ENCODE data around the gene JMJD4.

DNA sequence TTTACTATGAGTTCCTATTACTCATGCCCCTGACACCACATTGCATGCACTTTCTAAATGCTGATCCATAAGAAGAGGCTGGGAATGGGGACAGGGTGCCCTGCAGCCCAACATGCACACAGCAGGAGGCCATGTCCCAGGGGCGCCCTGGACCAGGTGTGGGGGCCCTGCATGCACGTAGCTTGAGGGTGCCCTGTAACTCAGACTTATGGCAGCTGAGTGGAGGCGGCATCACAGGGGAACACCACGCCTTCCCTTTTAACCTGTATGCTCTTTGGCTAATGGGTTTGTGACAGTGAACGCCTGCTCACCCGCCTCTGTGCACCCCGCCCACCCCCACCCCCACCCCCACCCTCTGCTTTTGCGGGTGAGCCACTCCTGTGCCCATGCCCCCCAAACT, 36.2 kb upstream of the JMJD4 start:
- TF ChIP-seq POLR2A (IDR thresholded peaks at IDR 0.05), result no peak
- TF ChIP-seq, protein P1, sequence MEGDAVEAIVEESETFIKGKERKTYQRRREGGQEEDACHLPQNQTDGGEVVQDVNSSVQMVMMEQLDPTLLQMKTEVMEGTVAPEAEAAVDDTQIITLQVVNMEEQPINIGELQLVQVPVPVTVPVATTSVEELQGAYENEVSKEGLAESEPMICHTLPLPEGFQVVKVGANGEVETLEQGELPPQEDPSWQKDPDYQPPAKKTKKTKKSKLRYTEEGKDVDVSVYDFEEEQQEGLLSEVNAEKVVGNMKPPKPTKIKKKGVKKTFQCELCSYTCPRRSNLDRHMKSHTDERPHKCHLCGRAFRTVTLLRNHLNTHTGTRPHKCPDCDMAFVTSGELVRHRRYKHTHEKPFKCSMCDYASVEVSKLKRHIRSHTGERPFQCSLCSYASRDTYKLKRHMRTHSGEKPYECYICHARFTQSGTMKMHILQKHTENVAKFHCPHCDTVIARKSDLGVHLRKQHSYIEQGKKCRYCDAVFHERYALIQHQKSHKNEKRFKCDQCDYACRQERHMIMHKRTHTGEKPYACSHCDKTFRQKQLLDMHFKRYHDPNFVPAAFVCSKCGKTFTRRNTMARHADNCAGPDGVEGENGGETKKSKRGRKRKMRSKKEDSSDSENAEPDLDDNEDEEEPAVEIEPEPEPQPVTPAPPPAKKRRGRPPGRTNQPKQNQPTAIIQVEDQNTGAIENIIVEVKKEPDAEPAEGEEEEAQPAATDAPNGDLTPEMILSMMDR (IDR thresholded peaks at IDR 0.05), result no peak
